ENCODE results near the gene LPP. TPM values are rescaled to one million over a fixed set of nuclear protein-coding genes. Genes with fewer than 3 reads are reported as not detected.

LPP gene
- total RNA-seq, 5 donors from 2014 or later (not counting 1 experiment from before 2014, with no cell fraction given), result 23.8 to 82.6 (median 39.3) TPM

- Mint-ChIP-seq H3K9me3 (no peaks in the 10 kb centered on the region), H3K36me3 (peaks cover 35% of the 10 kb centered on the region), H3K4me1 (no peaks in the 10 kb centered on the region), H3K27me3 (no peaks in the 10 kb centered on the region), H3K27ac (no peak overlapping the region), H3K4me3 (no peak overlapping the region)
- Histone ChIP-seq H3K27ac (ENCODE audit: low read length) (no peak overlapping the region), H3K4me1 (ENCODE audit: control insufficient read depth in 1 of 2, extremely low read depth in 1 of 2, insufficient read depth in 2 of 2, low read length in 2 of 2) (no peaks in the 10 kb centered on the region), H3K9me3 (no peaks in the 10 kb centered on the region), H3K27me3 (replicated peaks in 1 of 2; ENCODE audit: control insufficient read depth in 2 of 2, extremely low read depth in 1 of 2, insufficient read depth in 2 of 2, low read length in 1 of 2) (no peaks in the 10 kb centered on the region), H3K36me3 (ENCODE audit: control insufficient read depth in 2 of 2, extremely low read depth in 1 of 2, insufficient read depth in 1 of 2, low read length in 1 of 2) (peaks cover 0 to 4% of the 10 kb centered on the region in 2 donors), H3K4me3 (ENCODE audit: control insufficient read depth in 1 of 2, extremely low read depth in 1 of 2, low read length in 1 of 2) (no peak overlapping the region)
- WGBS (ENCODE audit: insufficient coverage), result 91% methylated on average over 7 of the region's 11 CpGs
- ATAC-seq (replicated peaks in 1 of 4) (no peak), DNase-seq (no peak)
- CTCF ChIA-PET, result interaction anchor here in 1 of 2 donors (0.5 kb wide), 1 partner anchor 1108 kb away, joined by 6 read pairs; no protein-coding TSS in a partner anchor
- POLR2A ChIA-PET, result interaction anchor here in 1 of 2 donors (0.6 kb wide), 1 partner anchor 43 kb away, joined by 3 read pairs; no protein-coding TSS in a partner anchor
Observed at GRCh38 chr3:188884299-188885043, 730.5 kb downstream of the LPP start.

- DNase-seq, result no peak
- H3K4me1 ChIP-seq (ENCODE audit: control insufficient read depth in 1 of 2, extremely low read depth in 1 of 2, insufficient read depth in 2 of 2, low read length in 2 of 2), result no peaks in the 10 kb centered on the region
- no peaks in the 10 kb centered on the region for H3K9me3 ChIP-seq
- H3K27me3 ChIP-seq (replicated peaks in 1 of 2; ENCODE audit: control insufficient read depth in 2 of 2, extremely low read depth in 1 of 2, insufficient read depth in 2 of 2, low read length in 1 of 2), result no peaks in the 10 kb centered on the region
- Mint-ChIP-seq H3K27me3 (no peaks in the 10 kb centered on the region), H3K36me3 (peaks cover 17% of the 10 kb centered on the region), H3K9me3 (no peaks in the 10 kb centered on the region), H3K27ac (no peak overlapping the region), H3K4me3 (no peak overlapping the region), H3K4me1 (no peaks in the 10 kb centered on the region)
- no peaks in the 10 kb centered on the region for H3K36me3 ChIP-seq (ENCODE audit: control insufficient read depth in 2 of 2, extremely low read depth in 1 of 2, insufficient read depth in 1 of 2, low read length in 1 of 2)
- WGBS (ENCODE audit: insufficient coverage), result 93% methylated on average over 5 of the region's 14 CpGs
- H3K4me3 ChIP-seq (ENCODE audit: control insufficient read depth in 1 of 2, extremely low read depth in 1 of 2, low read length in 1 of 2), result no peak overlapping the region
- H3K27ac ChIP-seq (ENCODE audit: low read length), result no peak overlapping the region
- ChIA-PET CTCF (no interaction called here), POLR2A (no interaction called here)
- ATAC-seq (replicated peaks in 1 of 4), result no peak
Observed at GRCh38 chr3:188888321-188889053, 734.5 kb downstream of the LPP start.

GRCh38 chr3:188889054-188889491 lies 735.1 kb downstream of the LPP start:
- no peak for ATAC-seq (replicated peaks in 1 of 4)
- Mint-ChIP-seq H3K27ac (no peak overlapping the region), H3K36me3 (peaks cover 17% of the 10 kb centered on the region), H3K4me1 (no peaks in the 10 kb centered on the region), H3K27me3 (no peaks in the 10 kb centered on the region), H3K4me3 (no peak overlapping the region), H3K9me3 (no peaks in the 10 kb centered on the region)
- H3K9me3 ChIP-seq, result no peaks in the 10 kb centered on the region
- no peaks in the 10 kb centered on the region for H3K36me3 ChIP-seq (ENCODE audit: control insufficient read depth in 2 of 2, extremely low read depth in 1 of 2, insufficient read depth in 1 of 2, low read length in 1 of 2)
- H3K27ac ChIP-seq (ENCODE audit: low read length), result no peak overlapping the region
- H3K4me1 ChIP-seq (ENCODE audit: control insufficient read depth in 1 of 2, extremely low read depth in 1 of 2, insufficient read depth in 2 of 2, low read length in 2 of 2), result no peaks in the 10 kb centered on the region
- DNase-seq, result no peak
- WGBS (ENCODE audit: insufficient coverage), result 60% methylated on average over 1 of the region's 4 CpGs
- H3K4me3 ChIP-seq (ENCODE audit: control insufficient read depth in 1 of 2, extremely low read depth in 1 of 2, low read length in 1 of 2), result no peak overlapping the region
- POLR2A ChIA-PET, result no interaction called here
- CTCF ChIA-PET, result no interaction called here
- H3K27me3 ChIP-seq (replicated peaks in 1 of 2; ENCODE audit: control insufficient read depth in 2 of 2, extremely low read depth in 1 of 2, insufficient read depth in 2 of 2, low read length in 1 of 2), result no peaks in the 10 kb centered on the region

GRCh38 chr3:188890572-188891270 lies 736.8 kb downstream of the LPP start:
- ChIA-PET POLR2A (interaction anchor here in 1 of 2 donors (0.6 kb wide), 1 partner anchor 92 kb away, joined by 5 read pairs; no protein-coding TSS in a partner anchor), CTCF (no interaction called here)
- Histone ChIP-seq H3K4me1 (ENCODE audit: control insufficient read depth in 1 of 2, extremely low read depth in 1 of 2, insufficient read depth in 2 of 2, low read length in 2 of 2) (no peaks in the 10 kb centered on the region), H3K36me3 (ENCODE audit: control insufficient read depth in 2 of 2, extremely low read depth in 1 of 2, insufficient read depth in 1 of 2, low read length in 1 of 2) (no peaks in the 10 kb centered on the region), H3K9me3 (no peaks in the 10 kb centered on the region), H3K4me3 (ENCODE audit: control insufficient read depth in 1 of 2, extremely low read depth in 1 of 2, low read length in 1 of 2) (no peak overlapping the region), H3K27me3 (replicated peaks in 1 of 2; ENCODE audit: control insufficient read depth in 2 of 2, extremely low read depth in 1 of 2, insufficient read depth in 2 of 2, low read length in 1 of 2) (no peaks in the 10 kb centered on the region), H3K27ac (ENCODE audit: low read length) (no peak overlapping the region)
- ATAC-seq (replicated peaks in 1 of 4) (no peak), DNase-seq (no peak)
- H3K36me3 Mint-ChIP-seq, result peaks cover 8% of the 10 kb centered on the region
- H3K4me3 Mint-ChIP-seq, result no peak overlapping the region
- no CpG with 5 or more reads among the region's 2 CpGs for WGBS (ENCODE audit: insufficient coverage)
- no peaks in the 10 kb centered on the region for H3K4me1 Mint-ChIP-seq
- H3K27ac Mint-ChIP-seq, result no peak overlapping the region
- H3K9me3 Mint-ChIP-seq, result no peaks in the 10 kb centered on the region
- H3K27me3 Mint-ChIP-seq, result no peaks in the 10 kb centered on the region

- CTCF ChIA-PET, result no interaction called here
- no peaks in the 10 kb centered on the region for H3K36me3 ChIP-seq (ENCODE audit: control insufficient read depth in 2 of 2, extremely low read depth in 1 of 2, insufficient read depth in 1 of 2, low read length in 1 of 2)
- Mint-ChIP-seq H3K4me1 (no peaks in the 10 kb centered on the region), H3K4me3 (no peak overlapping the region), H3K27ac (no peak overlapping the region), H3K27me3 (no peaks in the 10 kb centered on the region), H3K9me3 (no peaks in the 10 kb centered on the region), H3K36me3 (no peaks in the 10 kb centered on the region)
- no peak overlapping the region for H3K4me3 ChIP-seq (ENCODE audit: control insufficient read depth in 1 of 2, extremely low read depth in 1 of 2, low read length in 1 of 2)
- POLR2A ChIA-PET, result no interaction called here
- DNase-seq (no peak), ATAC-seq (replicated peaks in 1 of 4) (no peak)
- H3K27ac ChIP-seq (ENCODE audit: low read length), result no peak overlapping the region
- H3K27me3 ChIP-seq (replicated peaks in 1 of 2; ENCODE audit: control insufficient read depth in 2 of 2, extremely low read depth in 1 of 2, insufficient read depth in 2 of 2, low read length in 1 of 2), result no peaks in the 10 kb centered on the region
- H3K9me3 ChIP-seq, result no peaks in the 10 kb centered on the region
- WGBS (ENCODE audit: insufficient coverage), result 88% methylated on average over 5 of the region's 6 CpGs
- H3K4me1 ChIP-seq (ENCODE audit: control insufficient read depth in 1 of 2, extremely low read depth in 1 of 2, insufficient read depth in 2 of 2, low read length in 2 of 2), result no peaks in the 10 kb centered on the region
Observed at GRCh38 chr3:188899881-188900280, 745.9 kb downstream of the LPP start.

- no peak overlapping the region for H3K4me3 Mint-ChIP-seq
- DNase-seq, result no peak
- ChIA-PET CTCF (no interaction called here), POLR2A (no interaction called here)
- no peaks in the 10 kb centered on the region for H3K9me3 Mint-ChIP-seq
- WGBS (ENCODE audit: insufficient coverage), result no CpG with 5 or more reads among the region's 2 CpGs
- Histone ChIP-seq H3K27me3 (replicated peaks in 1 of 2; ENCODE audit: control insufficient read depth in 2 of 2, extremely low read depth in 1 of 2, insufficient read depth in 2 of 2, low read length in 1 of 2) (no peaks in the 10 kb centered on the region), H3K4me1 (ENCODE audit: control insufficient read depth in 1 of 2, extremely low read depth in 1 of 2, insufficient read depth in 2 of 2, low read length in 2 of 2) (no peaks in the 10 kb centered on the region), H3K27ac (ENCODE audit: low read length) (no peak overlapping the region), H3K9me3 (no peaks in the 10 kb centered on the region), H3K36me3 (ENCODE audit: control insufficient read depth in 2 of 2, extremely low read depth in 1 of 2, insufficient read depth in 1 of 2, low read length in 1 of 2) (no peaks in the 10 kb centered on the region), H3K4me3 (ENCODE audit: control insufficient read depth in 1 of 2, extremely low read depth in 1 of 2, low read length in 1 of 2) (no peak overlapping the region)
- H3K4me1 Mint-ChIP-seq, result no peaks in the 10 kb centered on the region
- H3K27me3 Mint-ChIP-seq, result no peaks in the 10 kb centered on the region
- ATAC-seq (replicated peaks in 1 of 4), result no peak
- H3K36me3 Mint-ChIP-seq, result no peaks in the 10 kb centered on the region
- no peak overlapping the region for H3K27ac Mint-ChIP-seq
Observed at GRCh38 chr3:188900421-188900951, 746.5 kb downstream of the LPP start.

Measured in T-cell (primary cell).